ENCODE results near the gene MLX.
A peak's percentile ranks its signal among the peaks of the same experiment; 100 is the strongest.
"Not testable (repeated sequence)": the region's sequence is repeated elsewhere in the genome, so short reads cannot be mapped to it uniquely, and the experiment has no call there.

MLX gene

DNA sequence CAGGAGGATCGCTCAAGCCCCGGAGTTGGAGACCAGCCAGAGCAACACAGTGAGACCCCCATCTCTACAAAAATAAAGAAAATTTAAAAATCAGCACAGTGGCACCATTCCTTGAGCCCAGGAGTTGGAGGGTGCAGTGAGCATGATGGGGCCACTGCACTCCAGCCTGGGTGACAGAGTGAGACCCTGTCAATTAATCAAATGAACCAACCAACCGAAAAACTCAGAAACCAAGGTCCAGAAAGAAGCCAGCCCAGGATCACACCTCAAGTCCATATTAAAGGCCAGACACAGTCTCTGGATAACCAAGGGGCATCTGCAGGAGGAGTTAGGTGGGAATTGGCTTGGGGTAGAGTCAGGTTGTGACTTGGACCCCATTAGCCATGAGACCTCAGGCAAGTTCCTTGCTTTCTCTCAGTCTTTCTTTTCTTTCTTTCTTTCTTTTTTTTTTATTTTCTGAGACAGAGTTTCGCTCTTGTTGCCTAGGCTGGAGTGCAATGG lies 11.7 kb upstream of the MLX start:
- no peak for DNase-seq (ENCODE audit: low spot score)

DNA sequence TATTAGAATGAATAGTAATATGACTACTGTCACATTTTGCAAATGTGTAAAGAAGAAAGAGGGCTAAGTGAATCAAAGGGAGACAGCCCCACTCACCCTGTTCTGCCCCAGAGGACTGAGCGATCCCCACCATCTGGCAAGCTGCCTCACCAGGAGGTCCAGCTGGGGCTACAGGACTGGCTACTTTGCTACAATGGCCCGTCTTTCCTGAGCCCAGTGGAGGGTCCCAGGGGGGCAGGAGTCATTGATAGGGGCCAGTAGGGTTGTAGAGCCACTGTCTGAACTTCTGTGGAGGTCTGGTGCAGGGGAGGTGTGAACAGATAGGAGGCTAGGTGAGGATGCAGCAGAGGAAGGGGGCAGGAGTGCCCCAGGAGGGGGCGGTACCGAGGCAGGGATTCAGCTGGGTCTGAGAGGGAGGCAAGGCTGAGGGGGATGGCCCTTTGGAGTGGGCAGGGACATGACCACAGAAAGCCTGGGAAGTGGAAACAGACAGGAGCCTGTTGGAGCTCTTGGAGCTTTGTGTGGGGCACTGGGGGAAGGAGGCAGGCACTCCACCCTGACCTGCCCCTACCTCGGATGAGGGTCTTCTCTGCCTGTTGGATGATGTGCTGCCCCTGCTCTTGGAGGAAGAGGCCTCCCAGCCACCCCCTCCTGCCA lies 10.8 kb upstream of the MLX start:
- DNase-seq (ENCODE audit: low spot score) = not testable (repeated sequence)

DNA sequence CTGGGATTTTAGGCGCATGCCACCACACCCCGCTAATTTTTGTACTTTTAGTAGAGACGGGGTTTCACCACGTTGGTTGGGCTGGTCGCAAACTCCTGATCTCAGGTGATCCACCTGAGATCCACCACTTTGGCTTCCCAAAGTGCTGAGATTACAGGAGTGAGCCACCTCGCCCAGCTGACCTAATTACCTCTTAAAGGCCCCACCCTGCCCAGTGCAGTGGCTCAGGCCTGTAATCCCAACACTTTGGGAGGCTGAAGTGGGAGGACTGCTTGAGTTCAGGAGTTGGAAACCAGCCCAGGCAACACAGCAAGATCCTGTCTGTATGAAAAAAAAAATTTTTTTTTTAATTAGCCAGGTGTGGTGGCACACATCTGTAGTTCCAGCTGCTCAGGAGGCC lies 7.8 kb upstream of the MLX start:
- DNase-seq (ENCODE audit: low spot score) = no peak

DNA sequence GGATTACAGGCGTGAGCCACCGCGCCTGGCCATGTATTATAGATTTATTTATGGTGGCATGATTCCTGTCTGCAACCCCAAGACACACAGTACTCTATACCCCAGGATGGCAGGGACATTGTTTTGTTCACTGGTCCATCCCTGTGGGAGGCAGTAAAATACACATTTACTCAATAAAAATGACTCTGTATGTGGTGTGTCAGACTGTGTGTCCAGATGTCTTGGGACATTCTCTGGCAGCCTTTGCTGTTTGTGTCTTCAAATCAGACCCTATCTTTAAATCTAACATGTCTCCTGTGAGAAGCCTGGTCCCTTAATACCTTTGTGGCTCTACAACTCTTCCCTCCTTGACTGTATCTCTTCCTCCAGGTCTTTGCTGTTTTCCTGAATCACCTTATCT lies 6.7 kb upstream of the MLX start:
- no peak for DNase-seq (ENCODE audit: low spot score)

DNA sequence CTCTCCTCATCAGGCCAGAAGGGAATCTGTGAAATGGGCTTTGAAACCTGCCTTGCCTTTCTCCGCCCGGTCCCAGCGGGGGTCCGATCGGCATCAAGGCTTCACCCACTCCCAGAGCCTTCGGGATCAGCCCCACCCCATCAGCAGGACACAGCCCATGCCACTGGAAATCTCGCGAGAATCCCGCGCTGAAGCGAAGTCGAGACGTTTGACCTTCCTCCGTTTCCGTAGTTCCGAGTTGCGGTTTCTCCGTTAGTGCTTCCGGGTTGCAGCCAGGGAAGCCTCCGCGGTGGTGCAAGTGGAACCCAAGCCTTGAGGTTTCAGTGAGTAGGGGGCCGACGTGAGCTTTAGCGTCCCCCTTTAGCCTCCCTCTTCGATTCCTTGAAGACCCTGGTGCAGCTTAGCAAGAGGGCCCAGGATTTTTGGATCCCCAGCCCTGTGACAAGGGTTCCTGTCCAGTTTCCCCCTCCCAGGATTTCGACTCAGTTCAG lies 5.0 kb upstream of the MLX start, which contains the start of gene COASY:
TSS of gene COASY (plus strand) at position 252 of the 491 bp plus-strand sequence. CDS start 475 bp downstream, outside the sequence.
- DNase-seq (ENCODE audit: low spot score) = peak; percentile 99

DNA sequence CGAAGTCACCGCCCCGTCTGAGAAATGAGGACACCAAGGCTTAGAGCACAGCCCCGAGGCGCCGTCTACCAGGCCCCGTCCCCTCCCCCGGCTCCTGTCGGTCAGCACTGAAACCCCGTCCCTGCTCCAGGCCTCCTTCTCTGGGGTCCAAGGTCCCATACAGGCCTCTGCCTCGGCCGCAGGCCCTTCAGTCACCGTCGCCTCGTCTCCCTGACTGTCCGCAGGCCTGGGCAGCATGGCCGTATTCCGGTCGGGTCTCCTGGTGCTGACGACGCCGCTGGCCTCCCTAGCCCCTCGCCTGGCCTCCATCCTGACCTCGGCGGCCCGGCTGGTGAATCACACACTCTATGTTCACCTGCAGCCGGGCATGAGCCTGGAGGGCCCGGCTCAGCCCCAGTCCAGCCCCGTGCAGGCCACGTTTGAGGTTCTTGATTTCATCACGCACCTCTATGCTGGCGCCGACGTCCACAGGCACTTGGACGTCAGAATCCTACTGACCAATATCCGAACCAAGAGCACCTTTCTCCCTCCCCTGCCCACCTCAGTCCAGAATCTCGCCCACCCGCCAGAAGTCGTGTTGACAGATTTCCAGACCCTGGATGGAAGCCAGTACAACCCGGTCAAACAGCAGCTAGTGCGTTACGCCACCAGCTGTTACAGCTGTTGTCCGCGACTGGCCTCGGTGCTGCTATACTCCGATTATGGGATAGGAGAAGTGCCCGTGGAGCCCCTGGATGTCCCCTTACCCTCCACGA lies 4.3 kb upstream of the MLX start:
- DNase-seq (ENCODE audit: low spot score) = no peak

DNA sequence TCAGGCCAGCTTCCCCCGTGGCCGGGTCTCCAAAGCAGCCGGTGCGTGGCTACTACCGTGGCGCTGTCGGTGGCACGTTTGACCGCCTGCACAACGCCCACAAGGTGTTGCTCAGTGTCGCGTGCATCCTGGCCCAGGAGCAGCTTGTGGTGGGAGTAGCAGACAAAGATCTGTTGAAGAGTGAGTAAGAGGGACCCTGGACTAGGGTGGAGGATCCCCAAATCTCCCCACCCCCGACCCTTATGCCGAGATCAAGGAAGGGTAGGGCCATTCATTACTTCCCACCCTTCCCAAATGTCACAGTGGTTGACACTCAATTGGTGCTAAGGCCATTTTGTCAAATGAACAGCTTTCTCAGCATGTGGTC lies 3.8 kb upstream of the MLX start:
- no peak for DNase-seq (ENCODE audit: low spot score)

DNA sequence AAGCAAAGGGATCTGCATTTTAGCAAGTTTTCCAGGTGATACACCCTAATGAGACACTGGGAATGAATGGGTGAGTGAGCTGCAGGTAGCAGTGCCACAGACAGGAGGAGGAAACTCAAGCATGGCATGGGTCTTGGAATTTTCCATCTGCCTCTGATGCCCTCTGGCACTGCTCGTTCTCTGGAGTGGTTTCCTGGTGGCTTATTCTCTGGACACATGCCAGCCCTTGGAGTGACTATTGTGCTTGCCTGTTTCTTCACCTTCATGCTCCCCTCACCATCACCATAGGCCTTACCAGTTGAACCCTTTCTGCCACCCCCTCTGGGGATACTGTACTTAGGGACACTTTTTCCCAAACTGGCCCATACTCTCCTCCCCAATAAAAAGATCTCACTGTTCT lies 3.4 kb upstream of the MLX start:
- no peak for DNase-seq (ENCODE audit: low spot score)

DNA sequence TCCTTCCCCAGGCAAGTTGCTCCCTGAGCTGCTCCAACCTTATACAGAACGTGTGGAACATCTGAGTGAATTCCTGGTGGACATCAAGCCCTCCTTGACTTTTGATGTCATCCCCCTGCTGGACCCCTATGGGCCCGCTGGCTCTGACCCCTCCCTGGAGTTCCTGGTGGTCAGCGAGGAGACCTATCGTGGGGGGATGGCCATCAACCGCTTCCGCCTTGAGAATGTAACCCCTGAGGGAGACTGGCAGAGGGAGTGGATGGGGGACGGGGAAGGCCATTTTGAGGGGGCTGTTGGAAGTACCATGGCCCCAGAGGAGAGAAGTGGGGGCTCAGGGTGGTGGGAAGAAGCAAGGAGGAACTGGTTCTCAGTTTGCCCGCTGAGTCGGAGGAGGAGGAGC lies 3.0 kb upstream of the MLX start:
- no peak for DNase-seq (ENCODE audit: low spot score)

DNA sequence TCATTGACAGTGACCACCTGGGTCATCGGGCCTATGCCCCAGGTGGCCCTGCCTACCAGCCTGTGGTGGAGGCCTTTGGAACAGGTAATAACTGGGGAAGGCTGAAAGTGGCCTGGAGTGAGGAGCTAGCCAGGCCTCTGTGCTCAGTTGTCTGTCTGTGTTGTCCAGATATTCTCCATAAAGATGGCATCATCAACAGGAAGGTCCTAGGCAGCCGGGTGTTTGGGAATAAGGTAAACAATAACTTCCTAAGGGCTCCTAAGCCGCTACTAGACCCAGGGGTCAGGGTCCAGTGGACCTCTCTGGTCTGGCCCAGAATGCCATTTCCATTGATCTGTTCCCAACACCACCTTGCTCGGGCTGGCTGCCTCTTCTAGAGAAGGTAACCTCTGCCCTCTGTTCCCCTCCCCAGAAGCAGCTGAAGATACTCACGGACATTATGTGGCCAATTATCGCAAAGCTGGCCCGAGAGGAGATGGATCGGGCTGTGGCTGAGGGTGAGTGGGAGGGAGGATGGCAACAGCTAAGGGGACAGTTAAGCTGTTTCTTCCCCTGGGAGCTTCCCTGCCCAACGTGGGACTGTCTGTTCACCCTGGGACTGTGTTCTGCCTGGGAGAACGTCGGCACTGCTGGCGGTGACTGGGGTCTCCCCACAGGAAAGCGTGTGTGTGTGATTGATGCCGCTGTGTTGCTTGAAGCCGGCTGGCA lies 1.9 kb upstream of the MLX start:
- DNase-seq (ENCODE audit: low spot score) = no peak

DNA sequence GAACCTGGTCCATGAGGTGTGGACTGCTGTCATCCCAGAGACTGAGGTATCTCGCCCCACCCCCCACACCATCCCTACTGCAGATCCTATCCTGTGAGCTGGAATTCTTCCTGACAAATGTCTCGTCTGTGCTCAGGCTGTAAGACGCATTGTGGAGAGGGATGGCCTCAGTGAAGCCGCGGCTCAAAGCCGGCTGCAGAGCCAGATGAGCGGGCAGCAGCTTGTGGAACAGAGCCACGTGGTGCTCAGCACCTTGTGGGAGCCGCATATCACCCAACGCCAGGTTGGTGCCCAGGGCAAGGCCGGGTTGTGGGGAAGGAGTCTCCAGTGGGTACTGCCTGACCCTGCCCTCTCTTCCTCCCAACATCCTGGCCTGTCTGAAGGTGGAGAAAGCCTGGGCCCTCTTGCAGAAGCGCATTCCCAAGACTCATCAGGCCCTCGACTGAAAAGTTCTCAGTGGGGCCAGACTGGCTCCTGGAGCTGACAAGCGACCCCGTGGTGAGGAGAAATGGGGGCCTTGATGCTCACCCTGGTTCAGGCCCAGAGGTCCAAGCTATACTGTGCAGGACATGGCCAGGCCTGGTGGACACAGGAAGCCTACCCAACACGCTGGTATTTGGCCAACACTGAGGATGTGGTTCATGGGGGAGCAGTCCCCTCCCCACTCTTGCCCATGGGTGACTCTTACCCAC lies 1.2 kb upstream of the MLX start:
- DNase-seq (ENCODE audit: low spot score) = no peak

DNA sequence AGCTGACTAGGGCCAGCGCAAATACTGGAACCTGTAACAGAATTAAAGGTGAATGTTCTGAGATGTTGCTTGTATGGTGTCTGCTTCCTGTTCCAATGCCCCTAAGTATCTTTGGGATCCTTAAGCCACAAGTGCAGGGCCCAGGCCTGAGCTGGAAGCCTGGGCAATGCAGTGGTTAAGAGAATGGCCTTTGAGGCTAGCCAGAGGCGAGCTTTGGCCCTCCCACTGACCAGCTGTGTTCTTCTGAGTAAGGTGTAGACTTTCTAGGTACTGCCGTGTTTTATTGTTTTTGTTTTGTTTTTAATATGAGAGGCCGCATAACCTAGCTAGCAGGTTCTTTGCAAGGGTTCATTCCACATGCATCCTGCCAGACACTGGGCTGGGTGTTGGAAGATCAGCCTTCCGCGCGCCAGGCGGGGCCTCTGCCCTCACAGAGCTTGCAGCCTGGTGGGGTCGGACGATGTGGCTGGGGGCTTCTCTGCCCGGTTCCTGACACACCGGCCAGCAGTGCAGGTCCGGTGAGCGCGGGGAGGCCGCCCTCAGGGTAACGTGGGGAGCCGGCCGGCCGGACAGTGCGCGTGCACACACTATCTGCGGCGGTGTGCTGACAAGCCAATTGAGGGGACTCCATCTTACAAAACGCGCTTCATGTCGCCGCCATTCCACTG lies 551 bp upstream of the MLX start:
- no peak for DNase-seq (ENCODE audit: low spot score)

DNA sequence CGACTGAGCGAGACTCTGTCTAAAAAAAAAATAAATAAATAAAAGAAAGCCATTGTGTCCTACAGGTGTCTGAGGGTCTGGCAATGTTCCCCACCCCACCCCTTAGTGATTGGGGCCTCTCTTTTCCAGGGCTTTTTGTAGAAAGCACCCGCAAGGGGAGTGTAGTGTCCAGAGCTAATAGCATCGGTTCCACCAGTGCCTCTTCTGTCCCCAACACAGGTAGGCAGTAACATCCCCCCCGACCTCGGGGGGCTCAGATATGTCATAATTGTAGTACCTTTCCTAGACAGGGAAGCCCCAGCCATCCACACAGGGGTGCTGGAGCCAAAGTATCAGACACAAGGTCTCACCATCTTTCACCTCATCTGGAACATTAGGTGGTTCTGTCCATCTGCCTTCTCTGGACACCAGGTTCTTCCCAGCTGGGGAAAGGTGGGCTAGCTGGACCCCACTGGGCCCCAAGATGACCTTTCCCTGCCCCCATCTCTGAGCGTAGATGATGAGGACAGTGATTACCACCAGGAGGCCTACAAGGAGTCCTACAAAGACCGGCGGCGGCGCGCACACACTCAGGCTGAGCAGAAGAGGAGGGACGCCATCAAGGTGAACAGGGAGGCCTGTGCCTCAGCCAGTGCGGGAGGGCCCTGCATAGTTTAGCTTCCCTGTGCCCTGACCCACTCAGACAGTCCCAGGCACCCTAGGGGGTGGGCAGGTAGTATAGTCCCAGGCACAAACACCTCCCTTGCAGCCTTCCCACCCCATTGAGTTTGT lies 1.6 kb downstream of the MLX start:
- DNase-seq (ENCODE audit: low spot score) = no peak

DNA sequence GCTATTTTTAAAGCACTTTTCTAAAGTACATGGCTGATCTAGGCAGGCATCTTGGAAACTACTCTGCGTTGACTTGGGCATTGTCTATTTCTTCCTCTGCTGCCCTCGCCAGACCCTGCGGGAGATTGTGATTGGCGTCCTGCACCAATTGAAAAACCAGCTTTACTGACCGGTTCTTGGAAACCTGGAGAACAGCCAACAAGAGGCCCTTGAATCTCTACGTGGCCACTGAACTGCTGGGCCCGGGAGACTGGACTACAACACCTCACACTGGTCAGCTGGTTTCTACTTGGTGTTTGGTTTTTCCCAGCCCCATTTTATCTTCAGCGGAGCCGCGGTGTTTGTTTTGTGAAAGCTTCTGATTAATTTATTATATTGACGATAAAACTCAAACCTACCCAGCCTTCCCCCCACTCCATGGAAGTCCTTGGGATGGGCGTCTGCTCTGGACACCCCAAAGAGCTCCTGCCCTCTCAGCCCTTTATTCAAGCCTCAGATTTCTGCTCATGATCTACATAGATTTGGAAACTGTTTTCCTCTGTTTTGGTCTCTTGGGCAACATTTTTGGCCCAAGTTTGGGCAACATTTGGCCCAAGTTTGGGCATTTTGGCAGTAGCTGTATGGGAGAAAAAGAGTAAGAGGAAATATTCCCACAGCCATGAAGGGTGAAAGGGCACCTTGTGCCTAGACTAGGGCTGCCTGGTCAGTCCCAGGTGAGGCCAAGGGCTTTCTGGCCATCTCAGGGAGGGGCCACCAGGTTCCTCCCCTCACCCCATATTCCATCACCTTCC lies 4.7 kb downstream of the MLX start:
- no peak for DNase-seq (ENCODE audit: low spot score)

DNA sequence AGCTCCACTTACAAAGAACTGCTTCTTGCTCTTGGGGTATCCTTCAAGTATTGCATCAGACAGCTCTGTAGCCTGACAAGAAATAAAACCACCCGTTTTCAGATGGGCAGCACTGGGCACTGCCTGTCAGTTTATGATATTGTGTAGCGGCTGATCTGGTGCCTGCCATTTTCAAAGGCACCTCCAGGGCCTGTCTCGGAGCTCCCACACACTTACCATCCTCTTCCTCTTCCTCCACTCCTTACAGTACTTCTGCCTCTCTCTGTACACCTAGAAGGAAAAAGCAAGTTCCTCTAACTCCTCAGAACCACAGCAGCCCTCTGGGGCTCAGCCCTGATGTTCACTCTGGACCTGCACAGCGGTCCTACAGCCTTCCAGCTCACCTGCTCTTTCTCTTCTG lies 6.2 kb downstream of the MLX start:
- no peak for DNase-seq (ENCODE audit: low spot score)

DNA sequence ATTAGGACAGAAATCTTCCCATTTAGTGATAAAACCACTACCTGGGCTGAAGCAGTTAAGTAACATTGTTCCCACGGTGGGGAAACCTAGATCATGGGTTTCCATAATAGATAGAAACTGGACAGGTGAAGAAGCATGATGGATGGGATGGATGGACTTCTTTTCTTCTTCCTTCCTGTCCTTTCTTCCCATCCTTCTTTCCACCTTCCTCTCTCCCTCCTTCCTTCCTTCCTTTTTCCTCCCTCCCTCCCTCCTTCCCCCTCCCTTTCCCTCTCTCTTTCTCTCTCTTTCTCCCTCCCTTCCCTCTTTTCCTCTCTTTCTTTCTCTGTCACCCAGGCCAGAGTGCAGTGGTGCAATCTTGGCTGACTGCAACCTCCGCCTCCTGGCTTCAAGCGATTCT lies 7.6 kb downstream of the MLX start:
- no peak for DNase-seq (ENCODE audit: low spot score)

DNA sequence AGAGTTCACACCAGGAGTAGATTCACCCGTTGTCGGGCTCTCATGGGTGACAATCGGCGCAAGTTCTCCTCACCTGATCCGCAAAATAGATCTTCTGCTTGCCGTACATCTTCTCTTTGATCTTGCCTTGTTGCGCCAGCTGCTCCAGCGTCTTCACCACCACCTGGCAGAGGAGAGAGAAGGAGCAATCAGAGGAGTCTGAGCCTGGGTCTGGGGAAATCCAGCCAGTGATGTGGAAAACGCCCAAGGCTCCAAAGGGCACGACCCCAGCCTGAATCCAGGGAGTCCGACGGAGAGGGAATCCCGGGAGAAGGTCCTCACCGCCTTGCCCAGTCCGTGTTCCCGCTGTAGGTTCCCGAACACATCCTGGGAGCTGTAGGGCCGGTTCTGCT lies 10.2 kb downstream of the MLX start:
- DNase-seq (ENCODE audit: low spot score) = no peak

DNA sequence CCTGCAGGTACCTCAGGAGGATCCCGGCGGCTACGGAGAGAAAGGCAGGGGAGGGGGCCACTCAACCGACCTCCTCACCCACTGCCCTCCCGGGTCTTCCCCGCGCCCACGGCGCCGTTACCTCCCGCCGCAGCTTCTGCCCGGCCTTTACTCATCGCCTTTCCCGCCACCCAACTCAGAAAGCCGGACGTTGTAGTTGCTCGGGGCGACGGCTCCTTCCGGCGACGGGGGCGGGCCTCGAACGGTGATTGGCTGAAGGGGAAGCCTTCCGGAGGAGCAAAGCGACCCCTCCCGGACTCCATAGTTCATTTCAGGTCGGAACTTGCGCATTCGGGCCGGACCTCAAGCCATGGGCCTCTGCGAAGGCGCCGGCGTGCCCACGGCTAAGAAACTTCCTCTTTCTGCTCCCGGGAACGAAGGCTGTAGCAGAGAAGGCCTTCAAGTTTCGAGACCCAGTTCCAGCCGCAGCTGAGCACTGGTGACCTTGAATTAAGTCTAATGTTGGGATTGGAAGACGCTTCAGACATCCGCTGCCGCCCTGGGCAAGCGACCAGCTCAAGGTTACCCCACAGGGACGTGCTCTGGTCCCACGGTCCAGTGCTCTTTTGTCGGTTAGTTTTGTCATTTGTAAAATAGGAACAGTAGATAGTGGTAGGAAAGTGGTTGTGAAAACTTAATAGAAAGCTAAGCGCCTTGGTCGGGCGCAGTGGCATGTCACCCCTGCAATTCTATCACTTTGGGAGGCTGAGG lies 10.8 kb downstream of the MLX start, which contains the start of gene PSMC3IP:
TSS of gene PSMC3IP (minus strand) at position 198 of the 750 bp plus-strand sequence. CDS start at position 155, 43 bp downstream.
- peak; percentile 96 for DNase-seq (ENCODE audit: low spot score)

DNA sequence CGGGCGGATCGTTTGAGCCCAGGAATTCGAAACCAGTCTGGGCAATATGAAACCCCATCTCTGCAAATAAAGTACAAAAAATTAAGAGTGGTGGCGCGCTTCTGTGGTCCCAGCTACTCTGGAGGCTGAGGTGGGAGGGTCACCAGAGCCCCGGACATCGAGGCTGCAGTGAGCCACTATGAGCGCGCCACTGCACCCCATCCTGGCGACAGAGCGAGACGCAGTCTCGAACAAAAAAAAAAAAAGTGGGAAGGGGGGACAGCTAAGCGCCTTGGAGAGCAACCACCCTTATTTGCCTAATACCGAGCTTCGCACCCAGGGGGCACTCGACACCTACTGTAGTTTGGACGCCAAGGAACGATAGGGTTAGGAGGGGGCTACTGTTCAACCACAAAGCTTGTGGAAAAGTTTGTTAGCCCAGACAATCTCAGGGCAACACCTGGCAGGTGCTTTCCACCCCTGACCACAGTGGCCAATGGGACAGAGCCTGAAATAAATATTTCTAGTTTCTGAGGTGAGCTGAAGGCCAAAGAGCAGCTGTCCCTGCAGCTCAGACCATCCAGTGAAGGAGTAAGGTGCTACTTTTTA lies 11.5 kb downstream of the MLX start:
- peak; percentile 85 for DNase-seq (ENCODE audit: low spot score)
